GM11168 (cell line): ENCODE results near the gene HBZ.
"Not testable (repeated sequence)": the region's sequence is repeated elsewhere in the genome, so short reads cannot be mapped to it uniquely, and the experiment has no call there.

ENCODE experiments used
- in situ Hi-C: fragments of 300-500 bp; cut with MboI; formaldehyde crosslinking; loops from one replicate; pipeline ENCODE4 v1.12.0; 2022; ENCODE audit warnings: low sequenced_read_pairs; ENCODE audit not compliant: unreplicated experiment

Gene HBZ

GRCh38 chr16:163139-163538 lies 10.7 kb downstream of the HBZ start:
- in situ Hi-C loops, result not testable (repeated sequence)

- in situ Hi-C loops, result not testable (repeated sequence)
Observed at GRCh38 chr16:163696-164095, 11.3 kb downstream of the HBZ start.

- in situ Hi-C loops, result not testable (repeated sequence)
Observed at GRCh38 chr16:164134-164823, 11.8 kb downstream of the HBZ start.

- in situ Hi-C loops, result no loop called here
Observed at GRCh38 chr16:164827-165538, 12.5 kb downstream of the HBZ start.

- in situ Hi-C loops, result no loop called here
Observed at GRCh38 chr16:165539-166374, 13.3 kb downstream of the HBZ start, which contains the start of gene HBM. Gene HBM, plus strand, starts transcription at chr16:165978. Its CDS starts 20 bp downstream, at chr16:165998.

GRCh38 chr16:166375-167121 lies 14.1 kb downstream of the HBZ start:
- in situ Hi-C loops, result no loop called here

- in situ Hi-C loops, result no loop called here
Observed at GRCh38 chr16:167122-167690, 14.8 kb downstream of the HBZ start.

- in situ Hi-C loops, result no loop called here
Observed at GRCh38 chr16:168424-168823, 16.0 kb downstream of the HBZ start.

GRCh38 chr16:169014-169413 lies 16.6 kb downstream of the HBZ start:
- in situ Hi-C loops, result no loop called here

- in situ Hi-C loops, result not testable (repeated sequence)
Observed at GRCh38 chr16:170088-170507, 17.7 kb downstream of the HBZ start.

- in situ Hi-C loops, result no loop called here
Observed at GRCh38 chr16:170788-171187, 18.3 kb downstream of the HBZ start.

GRCh38 chr16:172374-172941 lies 20.0 kb downstream of the HBZ start, which contains the start of gene HBA2:
Gene HBA2, plus strand, starts transcription at chr16:172876. Its CDS starts 37 bp downstream, at chr16:172913.
- in situ Hi-C loops, result not testable (repeated sequence)

GRCh38 chr16:173211-173854 lies 20.9 kb downstream of the HBZ start:
- in situ Hi-C loops, result not testable (repeated sequence)

GRCh38 chr16:173928-174769 lies 21.7 kb downstream of the HBZ start:
- in situ Hi-C loops, result not testable (repeated sequence)

- in situ Hi-C loops, result no loop called here
Observed at GRCh38 chr16:175011-175949, 22.8 kb downstream of the HBZ start.

- in situ Hi-C loops, result not testable (repeated sequence)
Observed at GRCh38 chr16:176006-176405, 23.6 kb downstream of the HBZ start.
